HG03432 (cell line): ENCODE results near the gene GSTM3.
"Not testable (repeated sequence)": the region's sequence is repeated elsewhere in the genome, so short reads cannot be mapped to it uniquely, and the experiment has no call there.

Experiments
- ATAC-seq: cut with Tn5 transposase; IDR thresholded peaks from one replicate; pipeline ENCODE4 v1.9.1; 2021; ENCODE audit warnings: mild to moderate bottlenecking, moderate library complexity; ENCODE audit not compliant: unreplicated experiment

GSTM3 gene

GRCh38 chr1:109708949-109709348 is 31.9 kb downstream of the GSTM3 start:
- not testable (repeated sequence) for ATAC-seq

- ATAC-seq = no peak
These were observed 35.4 kb downstream of the GSTM3 start for GRCh38 chr1:109705411-109705810.

- ATAC-seq = no peak
These were observed 36.7 kb downstream of the GSTM3 start for GRCh38 chr1:109704173-109704572.

- ATAC-seq = not testable (repeated sequence)
These were observed 37.9 kb downstream of the GSTM3 start for GRCh38 chr1:109702940-109703339.

GRCh38 chr1:109697861-109698260 is 43.0 kb downstream of the GSTM3 start:
- not testable (repeated sequence) for ATAC-seq

- no peak for ATAC-seq
These were observed 43.8 kb downstream of the GSTM3 start for GRCh38 chr1:109697066-109697465.

- not testable (repeated sequence) for ATAC-seq
These were observed 45.7 kb downstream of the GSTM3 start for GRCh38 chr1:109695138-109695537.

- ATAC-seq = not testable (repeated sequence)
These were observed 46.4 kb downstream of the GSTM3 start for GRCh38 chr1:109694400-109694799.

GRCh38 chr1:109691759-109692158 is 49.1 kb downstream of the GSTM3 start:
- ATAC-seq = no peak

GRCh38 chr1:109689844-109690405 is 50.9 kb downstream of the GSTM3 start:
- ATAC-seq = no peak

GRCh38 chr1:109687641-109688499 is 53.0 kb downstream of the GSTM3 start, which contains the start of gene GSTM1:
Gene GSTM1 (plus strand): TSS chr1:109687817. CDS start chr1:109687874, 57 bp downstream.
- ATAC-seq = no peak

GRCh38 chr1:109687109-109687508 is 53.7 kb downstream of the GSTM3 start:
- ATAC-seq = not testable (repeated sequence)

GRCh38 chr1:109685890-109686289 is 54.9 kb downstream of the GSTM3 start:
- ATAC-seq = not testable (repeated sequence)

GRCh38 chr1:109685399-109685798 is 55.4 kb downstream of the GSTM3 start:
- ATAC-seq = not testable (repeated sequence)

GRCh38 chr1:109684777-109685176 is 56.1 kb downstream of the GSTM3 start:
- ATAC-seq = not testable (repeated sequence)
